GM21515 (cell line): ENCODE results near the gene SLC7A8.
A peak's percentile ranks its signal among the peaks of the same experiment; 100 is the strongest.

Experiments
- ATAC-seq: cut with Tn5 transposase; IDR thresholded peaks from one replicate; pipeline ENCODE4 v1.9.1; 2021; ENCODE audit not compliant: unreplicated experiment

Gene SLC7A8

DNA sequence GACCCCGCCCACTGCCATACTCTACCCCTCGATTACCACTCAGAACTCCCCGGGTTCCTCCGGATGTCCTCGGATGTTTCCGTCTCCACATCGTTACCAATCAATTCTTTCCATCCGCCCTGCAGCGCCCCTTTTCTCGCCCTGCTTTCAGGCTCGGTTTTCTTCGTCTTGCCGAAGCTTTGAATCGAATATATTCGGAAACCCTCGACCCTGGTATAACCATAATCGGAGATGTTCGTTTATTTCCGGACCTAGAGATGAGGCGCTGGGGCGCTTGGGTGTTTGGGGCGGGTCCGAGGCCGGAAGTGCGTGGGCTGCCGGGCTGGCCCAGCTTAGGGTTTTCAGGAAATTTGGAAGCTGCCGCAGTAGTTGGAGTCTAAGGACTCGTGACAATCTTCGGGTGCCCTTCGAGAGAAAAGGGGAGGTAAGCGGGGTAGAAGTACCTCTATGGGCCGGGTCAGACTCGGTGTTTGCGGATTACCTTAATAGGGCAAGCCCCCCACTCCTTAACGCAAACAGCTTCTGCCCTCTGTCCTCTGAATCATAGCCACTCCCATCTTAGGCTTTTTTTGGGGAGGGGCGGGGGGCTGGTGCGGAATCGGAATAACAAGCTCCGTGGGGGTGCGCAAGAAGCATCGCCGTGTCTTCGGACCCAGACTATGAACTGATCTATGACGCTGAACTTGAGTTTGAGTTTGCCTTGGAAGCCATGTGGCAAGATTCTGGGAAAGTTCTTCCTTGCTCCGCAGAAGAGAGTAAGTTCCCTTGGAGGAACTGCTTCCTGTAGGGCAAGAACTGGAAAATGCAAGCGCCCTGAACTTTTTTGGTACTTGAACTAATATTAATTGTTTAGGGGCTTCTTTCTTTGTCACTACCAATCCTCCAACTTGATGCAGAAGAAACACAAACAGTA is 88.0 kb downstream of the SLC7A8 start, which contains the start of gene C14orf119:
C14orf119 (plus strand) TSS at position 310 of the 913 bp plus-strand sequence. CDS start 2,154 bp downstream, outside the sequence.
- ATAC-seq = peak; percentile 91

DNA sequence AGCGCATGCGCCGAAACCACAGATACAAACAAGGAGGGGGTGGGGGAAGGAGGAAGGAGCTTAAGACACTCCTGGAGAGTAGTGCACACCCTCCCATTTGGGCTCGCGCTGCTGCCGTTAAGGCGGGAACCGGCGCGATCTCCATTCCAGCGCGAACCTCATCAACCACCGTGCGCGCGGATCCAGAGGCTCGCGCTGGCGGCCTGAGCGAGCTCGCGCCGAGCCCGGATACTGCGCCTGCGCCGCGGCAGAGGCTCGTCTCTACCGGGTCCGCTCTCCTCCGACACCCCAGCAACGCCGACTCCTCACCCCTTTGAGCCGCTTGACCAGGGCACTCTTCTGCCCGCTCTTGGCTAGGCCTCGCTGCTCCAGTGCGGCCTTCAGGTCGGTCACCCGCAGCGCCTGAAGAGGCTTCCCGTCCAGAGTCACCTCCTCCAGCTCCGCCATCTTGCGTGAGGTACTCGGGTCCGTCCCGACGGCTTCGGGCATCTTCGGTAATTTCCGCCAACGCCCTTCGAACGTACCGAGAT is 88.7 kb downstream of the SLC7A8 start, which contains the start of gene ACIN1:
ACIN1 (minus strand) TSS at position 471 of the 530 bp plus-strand sequence; CDS start at position 447, 24 bp downstream.
- ATAC-seq = peak; percentile 42

DNA sequence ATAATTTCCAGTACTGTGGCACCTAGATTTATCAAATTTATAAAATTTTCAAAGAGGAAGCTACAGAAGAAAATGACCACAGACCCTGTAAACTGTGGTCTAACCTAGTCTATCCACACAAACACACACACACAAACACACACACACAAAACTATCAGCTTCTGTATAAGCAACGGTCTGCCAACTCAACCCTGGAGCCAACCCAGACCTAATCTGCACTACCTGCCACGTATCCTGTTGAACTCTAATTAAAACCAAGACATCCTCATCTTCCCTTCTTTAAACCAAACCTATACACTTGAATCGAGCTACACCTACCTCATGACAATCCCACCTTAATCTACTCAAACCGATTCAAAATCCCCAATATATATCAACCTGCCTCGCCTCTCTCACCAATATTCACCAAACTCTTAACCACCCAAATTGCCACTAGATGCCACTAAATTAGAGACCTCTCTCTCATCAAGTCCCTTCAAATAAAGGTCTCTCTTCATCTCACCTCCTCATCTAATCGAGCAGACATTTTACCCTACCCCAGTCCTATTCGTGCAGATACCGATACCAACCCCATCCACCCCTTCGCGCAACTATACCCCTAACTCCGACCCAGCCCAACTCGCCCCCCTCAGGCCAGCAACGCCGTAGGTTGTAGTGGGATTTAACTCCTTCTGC is 89.3 kb downstream of the SLC7A8 start:
- no peak for ATAC-seq

DNA sequence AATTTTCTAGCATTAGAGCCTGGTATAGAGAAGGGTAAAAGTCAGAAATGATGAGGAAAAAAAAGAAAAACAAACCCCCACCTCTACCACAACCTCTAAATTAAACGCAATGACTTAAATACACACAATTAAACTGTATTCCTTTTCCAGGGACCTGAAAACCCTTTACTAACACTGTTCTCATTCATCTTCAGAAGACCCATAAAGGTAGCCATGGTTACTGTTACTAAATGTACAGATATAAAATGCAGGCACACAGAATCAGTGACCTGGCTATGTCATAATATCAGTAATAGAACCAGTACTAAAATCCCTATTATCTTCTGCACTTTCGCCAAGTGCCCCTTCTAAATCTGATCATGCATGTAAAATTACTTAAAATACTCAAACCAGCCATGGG is 89.9 kb downstream of the SLC7A8 start:
- no peak for ATAC-seq

DNA sequence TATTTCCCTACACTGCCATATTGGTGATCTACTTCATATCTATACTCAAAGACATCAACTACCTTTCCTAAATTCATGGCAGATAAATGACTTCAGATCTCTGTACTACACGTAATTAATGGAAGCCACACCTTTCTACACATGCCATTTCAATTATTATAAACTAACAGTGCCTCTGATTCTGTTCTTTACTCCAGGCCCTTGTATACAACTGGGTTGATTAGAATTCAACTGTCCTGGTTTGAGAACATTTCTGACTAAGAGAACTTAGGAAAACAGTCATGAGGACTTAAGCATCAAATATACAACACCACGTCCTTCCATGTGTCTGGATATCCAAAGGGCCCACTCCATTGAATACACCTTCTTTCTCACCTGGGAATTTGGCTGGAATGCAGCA is 90.4 kb downstream of the SLC7A8 start:
- no peak for ATAC-seq

DNA sequence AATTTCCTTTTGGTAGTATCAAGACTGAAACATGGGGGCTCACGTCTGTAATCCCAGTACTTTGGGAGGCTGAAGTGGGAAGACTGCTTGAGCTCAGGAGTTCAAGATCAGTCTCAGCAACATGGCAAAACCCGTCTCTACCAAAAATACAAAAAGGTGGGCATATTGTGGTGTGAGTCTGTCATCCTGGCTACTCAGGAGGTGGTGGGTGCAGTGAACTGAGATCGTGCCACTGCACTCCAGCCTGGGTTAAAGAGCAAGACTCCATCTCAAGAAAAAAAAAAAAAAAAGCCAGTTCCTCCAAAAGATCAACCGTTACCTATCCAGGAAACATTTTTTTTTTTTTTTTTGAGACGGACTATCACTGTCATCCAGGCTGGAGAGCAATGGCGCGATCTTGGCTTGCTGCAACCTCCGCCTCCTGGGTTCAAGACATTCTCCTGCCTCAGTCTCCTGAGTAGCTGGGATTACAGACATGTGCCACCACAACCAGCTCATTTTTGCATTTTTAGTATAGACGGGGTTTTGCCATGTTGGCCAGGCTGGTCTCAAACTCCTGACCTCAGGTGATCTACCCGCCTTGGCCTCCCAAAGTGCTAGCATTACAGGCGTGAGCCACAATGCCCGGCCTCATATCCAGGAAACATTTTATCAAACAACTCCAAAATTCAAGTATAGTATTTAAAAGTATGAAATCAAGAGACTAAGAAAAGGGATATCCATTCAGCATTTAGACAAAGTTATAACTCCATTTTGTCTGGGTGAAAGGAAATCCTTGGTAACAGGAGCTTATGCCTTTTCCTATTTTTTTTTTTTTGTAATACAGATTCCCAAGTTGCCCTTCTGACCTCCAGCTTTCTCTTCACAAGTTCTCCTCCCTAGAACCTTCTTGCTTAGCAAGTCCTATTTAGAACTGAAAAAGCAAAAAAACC is 91.9 kb downstream of the SLC7A8 start:
- ATAC-seq = no peak

DNA sequence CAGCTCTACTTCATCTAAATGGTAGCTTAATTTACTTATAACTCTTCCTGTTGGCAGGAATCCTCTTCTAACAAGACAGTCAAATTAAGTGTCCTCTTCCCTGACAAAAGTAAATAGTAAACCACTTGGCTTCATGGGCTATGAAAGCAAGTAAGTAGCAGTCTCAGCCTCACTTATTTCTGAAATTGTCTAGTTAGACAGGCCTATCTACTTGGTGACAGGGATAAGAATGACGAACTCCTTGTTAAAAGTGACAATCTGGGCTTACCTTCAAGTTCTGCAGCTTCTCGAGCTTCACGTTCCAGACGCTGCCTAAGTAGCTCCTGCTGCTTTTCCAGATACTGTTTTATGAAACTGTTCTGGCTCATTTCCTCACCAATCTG is 93.2 kb downstream of the SLC7A8 start:
- no peak for ATAC-seq

DNA sequence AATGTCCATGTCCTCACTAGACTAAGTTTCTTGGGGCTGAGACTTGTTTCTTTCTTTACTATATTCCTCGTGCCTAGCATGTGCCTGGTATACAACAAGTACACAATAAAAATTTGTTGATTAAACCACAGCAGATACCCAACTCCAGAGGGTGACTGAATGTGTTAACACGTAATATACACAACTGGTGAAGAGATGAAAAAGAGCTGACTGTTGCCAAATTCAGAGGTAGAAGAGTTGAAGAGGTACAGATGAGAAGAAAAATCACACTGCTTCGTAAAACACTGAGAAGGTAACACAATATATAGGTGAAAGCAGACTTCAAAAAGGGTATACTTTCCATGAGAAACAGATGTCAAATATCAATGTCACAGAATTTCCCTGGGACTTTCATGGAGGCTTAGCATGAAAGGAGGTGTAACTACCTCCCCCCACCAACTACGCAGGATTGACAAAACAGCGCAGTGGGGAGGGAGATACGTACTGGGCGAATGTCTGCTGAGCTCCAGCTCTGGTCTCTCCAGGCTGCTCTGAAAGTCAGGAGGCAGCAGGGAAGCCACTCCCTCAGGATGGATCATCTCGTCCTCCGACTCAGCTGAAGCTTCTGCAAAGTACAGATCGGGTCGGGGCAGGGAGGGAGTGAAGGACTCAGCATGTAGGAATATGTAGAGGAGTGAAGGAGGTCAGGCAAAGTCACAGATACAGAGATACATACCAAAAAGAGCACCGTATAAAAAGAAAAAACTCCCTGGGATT is 93.8 kb downstream of the SLC7A8 start:
- no peak for ATAC-seq

DNA sequence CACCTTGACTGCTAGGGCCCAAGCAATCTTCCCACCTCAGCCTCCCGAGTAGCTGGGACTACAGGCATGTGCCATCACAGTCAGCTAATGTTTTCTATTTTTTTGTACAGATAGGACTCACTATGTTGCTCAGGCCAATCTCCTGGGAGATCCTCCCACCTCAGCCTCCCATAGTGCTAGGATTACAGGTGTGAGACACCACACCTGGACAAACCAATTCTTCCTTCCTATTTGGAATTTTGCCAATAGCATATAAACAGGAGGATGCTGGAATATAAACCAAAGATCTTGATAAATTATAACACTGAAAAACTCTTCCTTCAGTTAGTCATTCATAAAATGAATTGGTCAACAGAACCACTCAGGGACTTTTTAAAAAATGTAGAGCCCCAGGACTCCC is 96.9 kb downstream of the SLC7A8 start:
- no peak for ATAC-seq

DNA sequence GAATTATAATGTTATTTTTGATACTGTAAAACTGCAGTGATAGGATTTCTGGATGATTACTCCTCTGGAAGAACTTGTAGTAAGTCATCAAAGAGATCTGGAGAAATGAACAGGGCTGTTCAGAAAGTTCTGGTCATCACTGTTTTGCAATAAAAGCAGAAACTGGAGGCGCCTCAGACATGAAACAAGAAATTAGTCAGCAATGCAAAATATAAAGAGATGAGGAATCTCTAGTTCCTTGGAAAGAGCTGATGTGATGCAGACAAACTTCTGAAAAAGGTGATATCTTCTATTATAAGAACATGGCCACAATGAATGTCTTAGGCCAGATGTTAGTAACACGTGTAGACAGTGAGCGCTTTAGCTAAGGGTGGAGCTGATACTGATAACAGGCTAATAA is 98.0 kb downstream of the SLC7A8 start:
- no peak for ATAC-seq

DNA sequence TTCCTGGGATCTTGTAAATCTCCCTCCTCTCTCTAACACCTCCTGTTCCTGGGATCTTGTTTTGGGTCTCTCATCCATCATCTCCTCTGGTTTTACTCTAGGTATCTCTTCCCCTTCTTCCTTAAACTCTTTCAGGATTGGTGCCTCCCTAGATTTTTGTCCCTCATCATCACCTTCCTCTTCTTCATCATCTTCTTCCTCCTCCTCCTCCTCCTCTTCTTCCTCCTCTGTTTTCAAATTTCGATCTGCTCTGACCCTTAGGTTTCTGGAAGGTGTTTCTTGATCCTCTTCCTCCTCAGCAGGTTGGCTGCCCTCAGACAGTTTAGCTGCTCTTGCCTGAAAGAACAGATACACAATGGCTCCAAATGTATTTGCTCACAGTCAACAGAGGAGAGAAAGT is 103.0 kb downstream of the SLC7A8 start:
- ATAC-seq = no peak

DNA sequence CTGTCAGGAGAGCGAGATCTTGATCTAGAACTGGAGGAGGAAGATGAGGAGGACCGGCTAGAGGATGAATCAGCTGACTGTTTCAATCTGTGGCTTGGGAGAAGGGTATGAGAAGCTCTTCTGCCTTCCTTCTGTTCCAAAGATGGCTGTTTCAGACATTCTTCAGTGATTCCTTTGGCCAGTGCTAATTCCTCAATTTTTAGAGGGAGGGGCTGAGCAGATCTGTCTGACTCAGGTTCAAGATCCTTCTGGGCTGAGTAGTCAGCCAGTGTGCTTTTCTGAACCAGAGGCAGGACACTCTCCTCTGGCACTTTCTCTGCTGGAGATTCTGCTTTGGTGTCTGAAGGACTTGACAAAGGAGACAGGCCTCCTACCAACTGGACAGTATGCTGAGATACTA is 103.7 kb downstream of the SLC7A8 start:
- ATAC-seq = no peak

DNA sequence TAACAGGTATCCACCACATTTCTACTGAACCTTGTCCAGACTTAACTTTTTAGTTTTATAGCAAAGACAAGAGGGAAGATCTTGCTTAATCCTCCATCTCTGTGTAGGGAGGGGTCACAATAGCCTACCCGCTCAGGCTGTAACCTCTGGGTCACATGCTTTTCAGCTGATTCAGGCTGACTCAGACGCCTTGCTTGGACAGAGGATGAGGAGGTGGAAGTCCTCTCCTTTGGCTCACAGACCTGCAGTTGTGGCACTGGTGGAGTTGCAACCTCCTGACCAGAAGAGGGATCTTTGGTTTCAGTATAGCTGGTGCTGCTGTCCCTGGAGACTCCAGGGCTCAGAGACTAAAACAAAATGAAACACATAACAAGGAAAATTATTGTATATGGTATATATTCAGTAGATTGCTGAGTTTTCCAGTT is 104.8 kb downstream of the SLC7A8 start:
- ATAC-seq = no peak

DNA sequence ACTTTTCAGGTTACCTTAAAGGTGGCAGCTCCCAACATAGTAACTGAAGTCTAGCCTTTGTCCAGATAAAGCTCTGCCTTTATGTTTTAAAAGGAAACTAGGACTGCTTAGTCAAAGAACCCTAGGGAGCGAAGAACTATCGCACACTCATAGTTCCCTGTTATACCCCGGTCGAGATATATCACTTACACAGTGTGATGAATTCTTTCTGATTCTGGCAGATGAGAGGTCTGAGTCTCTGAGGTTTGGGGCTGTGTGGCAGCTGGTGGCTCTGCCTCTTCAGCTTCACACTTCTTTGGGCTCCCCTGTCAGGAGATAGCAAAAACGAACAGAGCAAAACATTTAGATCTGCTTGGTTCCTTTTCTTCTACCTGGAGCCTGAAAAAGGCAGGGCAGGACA is 105.5 kb downstream of the SLC7A8 start:
- no peak for ATAC-seq

DNA sequence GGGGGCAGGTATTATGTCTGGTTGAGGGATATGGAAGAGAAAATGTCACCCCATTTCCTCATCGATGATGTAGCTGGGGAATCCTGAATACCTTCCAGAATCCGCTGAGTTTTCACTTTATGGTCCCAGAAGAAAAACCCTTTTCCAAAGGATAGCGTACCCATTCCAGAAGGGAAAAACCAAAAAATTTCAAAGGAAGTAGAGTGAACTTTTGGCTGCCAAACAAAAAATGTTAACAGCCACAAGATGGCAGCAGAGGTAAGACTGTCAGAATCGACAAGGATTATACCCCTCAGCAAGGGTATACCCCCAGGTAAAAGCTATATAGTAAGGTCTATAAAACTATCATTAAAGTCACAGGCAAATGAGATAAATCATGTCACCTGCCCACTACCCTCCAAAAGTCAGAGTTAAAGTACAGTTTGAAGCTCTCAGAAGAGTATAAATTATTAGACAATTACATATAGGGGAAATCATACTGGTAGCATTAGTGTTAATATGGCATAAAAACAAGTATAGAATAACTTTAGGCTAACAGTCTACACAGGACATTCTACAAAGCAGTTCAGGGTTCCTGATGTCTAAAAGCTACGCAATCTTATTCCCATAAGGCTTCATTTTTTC is 106.6 kb downstream of the SLC7A8 start:
- no peak for ATAC-seq
